Activated naive CD4-positive, alpha-beta T cell treated with anti-CD3 and anti-CD28 coated beads, Interleukin-2, amount 50 U/mL, for 16 hours (primary cell): ENCODE data around the gene B3GNT8.
"Not testable (repeated sequence)": the region's sequence is repeated elsewhere in the genome, so short reads cannot be mapped to it uniquely, and the experiment has no call there.

Experiments used
- DNase-seq: peaks from one replicate; pipeline ENCODE4 v3.0.0-alpha.2; 2020

Gene B3GNT8

DNA sequence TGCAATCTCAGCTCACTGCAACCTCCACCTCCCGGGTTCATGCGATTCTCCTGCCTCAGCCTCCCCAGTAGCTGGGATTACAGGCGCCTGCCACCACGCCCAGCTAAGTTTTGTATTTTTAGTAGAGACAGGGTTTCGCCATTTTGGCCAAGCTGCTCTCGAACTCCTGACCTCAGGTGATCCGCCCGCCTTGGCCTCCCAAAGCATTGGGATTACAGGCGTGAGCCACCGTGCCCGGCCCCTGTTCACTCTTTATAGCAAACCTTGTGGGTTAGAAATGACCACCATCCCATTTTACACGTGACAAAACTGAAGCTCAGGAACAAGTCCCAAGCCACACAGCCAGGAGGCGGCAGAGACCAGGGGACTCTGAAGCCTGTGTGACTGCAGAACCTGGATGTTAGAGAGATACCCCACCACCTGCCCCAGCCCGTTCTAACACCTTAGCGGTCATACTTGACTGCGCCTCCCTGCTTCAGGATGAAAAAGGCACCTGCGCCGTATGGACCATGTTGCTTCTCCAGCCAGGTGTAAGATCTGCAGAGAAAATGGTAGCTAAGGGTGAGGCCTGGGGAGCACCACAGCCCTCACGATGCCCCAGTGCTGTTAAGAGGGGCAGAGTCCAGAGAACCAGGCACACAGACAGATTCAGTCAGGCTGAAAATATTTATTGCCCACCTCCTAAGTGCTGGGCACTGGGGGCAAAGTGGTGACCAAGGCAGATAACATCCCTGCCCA is 8.9 kb upstream of the B3GNT8 start:
- DNase-seq: no peak

DNA sequence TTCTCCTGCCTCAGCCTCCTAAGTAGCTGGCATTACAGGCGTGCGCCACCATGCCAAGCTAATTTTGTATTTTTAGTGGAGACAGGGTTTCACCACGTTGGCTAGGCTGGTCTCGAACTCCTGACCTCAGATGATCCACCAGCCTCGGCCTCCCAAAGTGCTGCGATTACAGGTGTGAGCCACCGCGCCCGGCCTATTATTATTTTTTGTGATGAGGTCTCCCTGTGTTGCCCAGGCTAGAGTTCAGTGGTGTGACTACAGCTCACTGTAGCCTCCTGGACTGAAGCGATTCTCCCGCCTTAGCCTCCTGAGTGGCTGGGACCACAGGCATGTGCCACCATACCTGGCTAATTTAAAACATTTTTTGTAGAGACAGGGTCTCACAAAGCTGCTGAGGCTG is 8.2 kb upstream of the B3GNT8 start:
- DNase-seq: not testable (repeated sequence)

DNA sequence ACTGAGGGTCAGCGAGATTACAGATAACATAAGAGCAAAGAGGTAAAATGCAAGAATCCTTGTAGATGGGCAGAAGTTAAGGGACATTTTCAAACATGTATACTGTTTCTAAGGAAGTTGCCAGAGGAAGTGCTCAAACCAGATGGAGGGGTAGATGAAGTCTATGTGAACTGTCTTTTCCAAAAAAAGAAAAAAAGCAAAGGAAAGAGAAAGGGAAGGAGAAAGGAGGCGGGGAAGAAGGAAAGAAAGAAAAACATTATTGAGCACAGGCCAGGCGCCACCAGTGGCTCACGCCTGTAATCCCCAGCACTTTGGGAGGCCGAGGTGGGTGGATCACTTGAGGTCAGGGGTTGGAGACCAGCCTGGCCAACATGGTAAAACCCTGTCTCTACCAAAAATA is 7.3 kb upstream of the B3GNT8 start:
- no peak for DNase-seq

DNA sequence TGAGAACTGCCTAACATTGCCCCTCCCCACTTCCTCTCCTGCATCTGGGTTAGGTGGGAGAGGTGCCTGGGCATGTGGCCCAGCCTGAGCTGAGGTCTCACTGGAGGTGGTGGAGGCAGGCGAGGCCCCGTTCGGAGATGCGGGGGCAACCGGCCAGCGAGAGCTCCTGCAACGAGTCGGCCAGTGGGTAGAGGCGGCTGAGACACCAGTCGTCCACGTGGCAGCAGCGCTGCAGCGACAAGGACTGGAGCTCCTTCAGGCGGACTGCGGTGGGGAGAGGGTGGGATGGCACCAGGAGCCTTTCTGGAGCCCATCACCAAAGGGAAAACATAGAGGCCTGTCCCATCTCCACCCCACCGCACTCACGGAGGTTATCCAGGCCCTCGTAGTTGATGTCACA is 6.0 kb upstream of the B3GNT8 start:
- no peak for DNase-seq

DNA sequence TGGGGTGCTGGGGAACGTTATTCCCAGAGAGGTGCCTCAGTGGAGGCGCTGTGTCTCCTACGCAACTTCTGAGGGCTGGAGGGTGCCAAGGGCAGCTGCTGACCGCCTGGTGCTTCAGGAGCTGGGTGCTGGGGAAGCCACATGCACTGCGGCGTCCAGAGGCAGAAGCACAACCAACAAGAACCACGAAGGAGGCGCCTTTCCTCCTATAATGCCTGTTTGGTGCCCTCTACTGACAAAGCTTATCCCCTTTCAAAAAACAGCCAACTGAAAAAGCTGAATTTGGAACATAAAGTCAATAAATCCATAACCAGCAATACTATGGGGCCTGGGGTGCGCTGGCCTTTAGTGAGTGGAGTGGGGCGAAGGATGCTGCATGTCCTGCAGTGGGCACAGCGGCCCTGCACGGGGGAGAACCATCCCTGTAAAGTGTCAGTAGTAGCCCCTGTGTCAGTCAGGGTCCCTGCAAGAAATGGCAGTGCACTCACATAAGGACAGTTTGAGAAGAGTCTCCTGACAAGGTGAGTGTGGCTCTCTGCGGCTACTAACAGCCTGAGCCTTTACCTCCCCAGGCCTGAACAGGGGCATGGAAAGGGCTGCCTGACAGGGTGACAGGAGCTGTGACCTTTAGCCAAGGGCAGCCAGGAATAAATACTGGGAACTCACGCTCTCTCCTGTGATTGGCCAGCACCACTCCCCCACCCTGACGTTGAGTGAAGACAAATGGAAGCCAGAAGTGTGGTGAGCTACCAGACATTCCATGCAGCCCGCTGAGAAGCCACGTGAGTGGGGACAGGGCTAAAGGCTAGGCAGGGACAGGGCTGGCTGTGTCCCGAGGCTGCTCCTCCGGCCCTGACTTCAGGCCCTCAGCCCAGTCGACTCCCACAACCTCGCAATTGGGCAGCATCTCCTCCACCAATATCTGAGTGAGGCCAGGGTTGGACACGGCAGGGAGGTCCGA is 4.5 kb upstream of the B3GNT8 start:
- no peak for DNase-seq

DNA sequence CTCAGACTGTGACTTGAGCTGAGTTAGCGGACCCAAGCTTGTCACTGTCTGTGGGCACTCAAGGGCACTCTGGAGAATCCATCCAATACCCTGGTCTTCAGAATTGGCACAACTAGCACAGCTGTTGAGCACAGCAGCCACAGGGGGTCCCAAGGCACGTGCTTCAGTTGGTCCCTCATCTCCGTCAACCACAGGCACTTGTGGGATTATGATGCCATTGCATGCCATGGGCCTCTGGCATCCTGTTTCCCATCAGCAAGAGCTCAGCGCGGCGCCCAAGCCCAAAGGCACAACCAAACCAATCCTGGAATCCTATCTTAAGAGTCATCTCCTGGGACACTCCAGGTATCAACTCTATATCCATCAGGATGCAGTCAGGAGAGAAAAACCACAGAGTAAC is 3.7 kb upstream of the B3GNT8 start:
- no peak for DNase-seq

DNA sequence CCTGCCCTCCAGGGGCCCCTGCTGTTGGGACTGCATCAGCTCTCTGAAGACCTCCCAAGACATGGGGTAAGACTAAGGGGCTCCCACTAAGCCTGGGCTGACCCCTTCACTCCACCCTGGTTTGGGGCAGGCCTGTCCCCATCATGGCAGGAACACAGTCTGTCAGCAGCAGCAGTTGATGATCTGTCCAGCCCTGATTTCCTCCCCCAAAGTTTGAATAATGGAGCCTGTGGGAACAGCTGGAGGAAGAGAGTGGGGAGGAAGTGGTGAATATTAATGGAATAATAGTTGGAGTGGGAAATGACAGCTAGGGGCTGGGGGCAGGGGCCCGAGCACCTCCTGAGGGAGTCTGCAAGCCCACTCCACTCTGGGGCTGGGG is 1.3 kb upstream of the B3GNT8 start:
- no peak for DNase-seq

DNA sequence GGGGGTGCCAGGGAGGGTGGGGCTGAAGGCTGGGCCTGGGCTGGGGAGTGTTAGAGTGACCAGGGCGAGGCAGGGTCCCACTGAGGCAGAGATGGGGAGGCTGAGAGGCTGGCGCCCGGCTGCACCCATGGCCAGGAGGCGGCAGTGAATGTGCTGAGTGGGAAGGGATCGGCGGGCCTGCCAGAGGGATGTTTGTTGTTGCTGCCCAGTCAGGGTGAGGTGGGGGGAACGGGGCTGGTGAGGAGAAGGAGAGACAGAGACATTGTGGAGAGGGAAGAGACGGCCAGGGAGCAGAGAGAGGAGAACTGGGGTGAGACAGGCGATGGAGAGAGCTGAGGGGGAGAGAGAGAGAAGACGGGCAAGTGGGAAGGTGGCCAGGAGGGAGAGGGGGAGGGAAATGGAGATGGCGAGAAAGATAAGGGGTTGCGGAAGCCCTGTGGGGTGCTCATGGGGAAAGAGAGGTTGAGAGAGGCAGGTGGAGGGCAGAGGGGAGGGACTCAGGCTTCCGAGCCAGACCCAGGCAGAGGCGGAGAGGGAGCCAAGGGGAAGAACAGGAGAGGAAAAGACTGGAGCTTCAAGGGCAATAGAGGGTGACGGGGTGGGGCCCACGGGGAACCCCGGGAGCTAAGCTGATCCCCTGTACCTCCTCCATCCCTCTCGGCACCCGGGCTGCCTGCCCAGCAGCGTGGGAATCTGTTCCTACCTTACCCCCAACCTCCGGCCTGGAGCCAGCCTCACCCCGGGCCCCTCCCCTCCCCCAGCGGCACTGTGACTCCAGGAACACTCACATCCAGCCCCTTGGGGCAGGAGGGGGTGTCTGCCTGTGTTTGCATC is 690 bp upstream of the B3GNT8 start:
- no peak for DNase-seq

DNA sequence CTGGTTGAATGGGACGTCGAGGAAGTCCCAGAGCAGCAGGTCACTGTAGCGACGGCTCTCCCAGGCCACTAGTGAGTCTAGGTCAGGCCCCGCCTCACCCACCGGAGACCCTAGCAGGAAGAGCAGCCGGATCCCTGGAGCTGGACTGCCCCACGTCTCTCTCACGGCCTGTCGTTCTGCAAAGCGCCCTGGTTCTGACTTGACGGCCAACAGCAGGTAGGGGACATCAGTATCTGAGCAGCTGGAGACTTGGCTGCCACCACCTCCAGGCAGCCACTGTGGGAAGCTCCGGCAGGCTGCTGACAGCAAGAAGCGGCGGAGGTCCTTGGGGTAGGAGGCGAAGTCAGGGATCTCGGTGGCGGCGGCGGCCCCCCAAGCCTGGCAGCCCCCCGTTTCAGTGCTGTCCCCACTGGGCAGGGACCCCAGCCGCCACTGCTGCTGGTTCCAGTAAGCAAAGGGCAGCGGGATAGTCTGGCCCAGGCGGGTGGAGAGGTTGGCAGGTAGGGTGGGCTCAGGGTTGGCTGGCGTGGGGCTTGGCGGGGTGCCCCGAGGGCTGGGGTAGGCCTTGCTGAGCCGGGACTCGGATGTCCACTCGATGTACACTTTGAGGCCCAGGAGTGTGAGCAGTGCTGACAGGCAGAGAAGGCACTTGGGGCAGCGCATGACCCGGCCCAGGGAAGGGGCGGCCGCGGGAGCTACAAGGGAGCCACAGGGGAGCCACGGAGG is 895 bp downstream of the B3GNT8 start:
- no peak for DNase-seq

DNA sequence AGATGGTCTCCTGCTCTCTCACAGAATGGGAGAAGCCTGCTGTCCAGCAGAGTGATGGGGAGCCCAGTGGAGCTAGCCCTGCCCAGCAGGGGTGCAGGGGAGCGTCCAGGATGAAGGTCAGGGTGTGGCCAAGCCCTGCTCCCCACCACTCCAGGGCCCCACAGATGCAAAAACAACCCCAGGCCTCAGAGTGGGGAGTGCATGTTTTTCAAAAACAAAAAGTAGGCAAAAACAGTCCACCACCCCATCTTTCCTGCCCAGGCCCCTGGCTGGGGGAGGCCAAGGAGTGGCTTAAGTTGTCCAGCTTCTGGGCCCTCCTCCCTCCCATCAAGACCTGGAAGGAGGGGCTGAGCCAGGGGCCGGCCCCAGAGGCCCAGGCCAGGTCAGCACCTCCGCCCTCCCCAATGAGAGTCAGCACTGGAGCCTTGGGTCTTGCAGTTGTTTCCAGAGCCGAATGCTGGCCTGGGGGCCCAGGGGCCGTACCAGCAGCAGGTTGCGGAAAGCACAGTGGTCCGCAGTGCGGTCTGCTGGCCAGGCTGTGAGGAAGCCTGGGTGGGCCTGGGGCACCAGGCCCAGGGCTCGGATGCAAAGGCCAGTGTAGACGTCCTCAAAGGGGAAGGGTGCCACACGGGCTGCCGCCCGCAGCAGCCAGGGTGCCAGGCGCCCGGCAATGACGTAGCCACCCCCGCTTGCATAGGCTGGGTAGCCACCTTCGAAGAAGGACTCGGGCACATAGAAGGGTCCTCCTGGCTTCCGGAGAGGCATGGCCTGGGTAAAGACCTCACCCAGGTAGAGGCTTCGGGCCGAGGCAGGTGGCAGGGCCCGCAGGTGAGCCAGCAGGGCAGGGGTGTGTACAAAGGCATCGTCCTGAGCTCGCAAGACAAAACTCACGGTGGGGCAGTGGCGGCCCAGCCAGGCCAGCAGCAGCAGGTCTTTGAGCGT is 1.7 kb downstream of the B3GNT8 start:
- no peak for DNase-seq

DNA sequence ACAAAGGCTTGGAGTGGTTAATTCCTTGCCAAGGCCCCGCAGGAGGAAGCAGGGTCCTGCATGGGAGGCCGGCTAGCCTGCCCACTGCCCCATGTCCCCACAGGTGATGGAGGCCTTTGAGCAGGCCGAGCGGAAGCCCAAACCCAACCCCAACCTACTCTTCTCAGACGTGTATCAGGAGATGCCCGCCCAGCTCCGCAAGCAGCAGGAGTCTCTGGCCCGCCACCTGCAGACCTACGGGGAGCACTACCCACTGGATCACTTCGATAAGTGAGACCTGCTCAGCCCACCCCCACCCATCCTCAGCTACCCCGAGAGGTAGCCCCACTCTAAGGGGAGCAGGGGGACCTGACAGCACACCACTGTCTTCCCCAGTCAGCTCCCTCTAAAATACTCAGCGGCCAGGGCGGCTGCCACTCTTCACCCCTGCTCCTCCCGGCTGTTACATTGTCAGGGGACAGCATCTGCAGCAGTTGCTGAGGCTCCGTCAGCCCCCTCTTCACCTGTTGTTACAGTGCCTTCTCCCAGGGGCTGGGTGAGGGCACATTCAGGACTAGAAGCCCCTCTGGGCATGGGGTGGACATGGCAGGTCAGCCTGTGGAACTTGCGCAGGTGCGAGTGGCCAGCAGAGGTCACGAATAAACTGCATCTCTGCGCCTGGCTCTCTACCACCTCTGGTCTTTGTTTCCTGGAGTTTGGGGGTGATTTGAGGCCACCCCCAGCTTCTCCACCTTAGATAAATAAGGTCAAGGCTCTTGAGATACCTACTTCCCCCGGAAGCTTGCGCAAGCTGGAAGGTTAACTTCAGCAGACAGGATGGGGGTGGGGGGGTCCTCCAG is 2.6 kb downstream of the B3GNT8 start:
- DNase-seq: no peak

DNA sequence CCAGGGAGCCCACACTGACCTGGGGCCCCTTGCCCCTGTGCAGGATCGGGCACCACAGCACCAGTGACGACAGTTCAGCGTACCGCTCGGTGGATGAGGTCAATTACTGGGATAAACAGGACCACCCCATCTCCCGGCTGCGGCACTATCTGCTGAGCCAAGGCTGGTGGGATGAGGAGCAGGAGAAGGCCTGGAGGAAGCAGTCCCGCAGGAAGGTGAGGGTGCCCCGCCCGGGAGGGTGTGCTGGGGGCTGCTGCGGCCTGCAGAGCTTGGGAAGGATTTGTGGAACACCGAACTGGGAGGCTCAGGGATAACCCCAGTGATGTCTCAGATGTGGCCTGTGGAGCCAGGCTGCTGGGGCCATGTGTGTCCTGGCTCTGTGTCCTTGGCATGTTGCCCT is 4.2 kb downstream of the B3GNT8 start:
- no peak for DNase-seq

DNA sequence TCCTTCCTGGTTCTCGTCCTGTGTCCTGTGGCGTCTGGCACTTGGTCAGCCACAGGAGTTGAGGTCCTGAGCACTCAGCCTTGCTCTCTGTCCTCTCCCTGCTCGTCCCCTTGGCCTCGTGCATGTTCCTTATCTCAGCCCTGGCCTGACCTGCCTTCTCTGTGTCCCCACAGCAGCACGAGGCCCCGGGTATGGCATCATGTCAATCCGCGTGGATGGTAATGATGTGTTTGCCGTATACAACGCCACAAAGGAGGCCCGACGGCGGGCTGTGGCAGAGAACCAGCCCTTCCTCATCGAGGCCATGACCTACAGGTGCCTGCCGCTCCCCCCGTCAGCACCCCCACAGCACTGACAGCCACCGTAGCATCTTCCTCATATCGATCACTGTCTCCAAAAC is 4.7 kb downstream of the B3GNT8 start:
- no peak for DNase-seq

DNA sequence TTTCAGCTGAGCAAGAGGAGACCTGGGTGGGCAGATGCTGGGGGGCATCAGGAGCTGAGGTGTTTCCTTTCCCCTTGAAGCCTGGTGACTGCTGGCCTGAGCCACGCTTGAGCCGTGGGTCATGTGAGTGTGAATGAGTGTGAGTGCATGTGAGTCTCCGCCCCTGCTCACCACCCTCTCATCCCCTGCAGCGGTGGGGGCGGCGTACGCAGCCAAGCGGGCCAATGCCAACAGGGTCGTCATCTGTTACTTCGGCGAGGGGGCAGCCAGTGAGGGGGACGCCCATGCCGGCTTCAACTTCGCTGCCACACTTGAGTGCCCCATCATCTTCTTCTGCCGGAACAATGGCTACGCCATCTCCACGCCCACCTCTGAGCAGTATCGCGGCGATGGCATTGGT is 5.2 kb downstream of the B3GNT8 start:
- no peak for DNase-seq

DNA sequence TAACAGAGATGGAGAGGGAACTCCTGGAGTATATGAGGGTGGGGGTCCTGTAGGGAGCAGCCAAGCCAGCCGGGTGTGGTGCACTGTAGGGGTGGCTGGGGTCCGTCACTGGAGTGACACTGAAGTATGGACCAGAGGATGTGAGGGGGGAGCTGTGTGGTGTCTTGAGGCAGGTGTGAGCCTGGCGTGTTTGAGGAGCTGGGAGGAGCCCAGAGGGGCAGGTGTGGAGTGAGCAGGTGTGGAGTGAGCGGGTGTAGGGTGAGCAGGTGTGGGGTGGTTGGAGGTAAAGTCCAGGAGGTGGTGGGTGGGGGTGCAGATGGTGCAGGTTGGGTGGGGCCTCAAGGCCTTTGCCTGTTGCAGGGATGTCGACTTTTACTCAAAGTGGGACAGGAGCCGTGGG is 5.9 kb downstream of the B3GNT8 start:
- DNase-seq: no peak

DNA sequence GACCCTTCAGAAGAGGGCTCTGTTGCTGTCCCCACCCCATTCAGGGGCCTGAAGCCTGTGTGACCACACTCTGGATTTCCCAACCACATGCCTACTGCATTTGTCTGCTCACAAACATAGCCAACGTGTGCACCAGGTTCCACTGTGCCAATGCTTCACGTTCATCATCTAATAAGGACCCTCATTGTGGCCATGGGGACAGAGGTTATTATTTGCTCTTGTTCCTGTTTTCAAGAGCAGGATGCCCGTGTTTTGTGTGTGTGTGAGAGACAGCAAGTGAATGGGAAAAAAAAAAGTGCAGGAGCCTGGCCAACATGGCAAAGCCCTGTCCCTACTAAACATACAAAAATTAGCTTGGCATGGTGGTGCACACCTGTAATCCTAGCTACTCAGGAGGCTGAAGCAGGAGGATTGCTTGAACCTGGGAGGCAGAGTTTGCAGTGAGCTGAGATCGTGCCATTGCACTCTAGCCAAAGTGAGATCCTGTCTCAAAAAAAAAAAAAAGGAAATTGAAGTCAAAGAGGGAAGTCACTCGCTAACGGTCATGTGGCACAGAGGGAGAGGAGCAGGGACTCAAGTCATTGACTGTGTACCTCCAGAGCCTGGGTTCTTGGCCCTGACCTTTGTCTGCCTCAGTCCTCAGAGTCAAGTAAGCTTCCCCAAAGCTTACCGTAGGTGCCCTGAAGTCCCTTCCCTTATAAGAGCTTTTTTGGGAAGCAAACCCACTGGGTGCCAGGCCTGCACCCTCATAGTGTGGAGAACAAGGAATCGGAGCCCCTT is 6.9 kb downstream of the B3GNT8 start:
- DNase-seq: no peak

DNA sequence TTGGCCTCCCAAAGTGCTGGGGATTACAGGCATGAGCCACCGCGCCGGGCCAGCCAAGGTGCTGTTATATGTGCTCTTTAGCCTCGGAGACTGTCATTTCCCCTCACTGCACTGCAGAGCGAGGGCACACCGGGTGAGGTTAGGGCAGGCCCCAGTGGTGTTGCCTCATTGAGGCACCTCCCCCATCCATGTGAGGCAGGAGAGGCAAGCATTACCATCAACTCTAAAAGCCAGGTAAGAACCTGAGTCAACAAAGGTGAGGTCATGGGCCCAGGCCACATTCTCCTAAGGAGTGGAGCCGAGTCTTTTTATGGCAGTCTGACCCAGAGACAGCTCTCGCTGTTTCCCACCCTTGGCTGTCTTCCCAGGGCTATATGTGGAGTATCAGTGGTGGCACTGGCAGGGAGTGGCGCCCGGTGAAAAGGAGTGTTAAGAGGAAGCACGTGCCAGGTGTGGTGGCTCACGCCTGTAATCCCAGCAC is 10.9 kb downstream of the B3GNT8 start:
- DNase-seq: no peak

DNA sequence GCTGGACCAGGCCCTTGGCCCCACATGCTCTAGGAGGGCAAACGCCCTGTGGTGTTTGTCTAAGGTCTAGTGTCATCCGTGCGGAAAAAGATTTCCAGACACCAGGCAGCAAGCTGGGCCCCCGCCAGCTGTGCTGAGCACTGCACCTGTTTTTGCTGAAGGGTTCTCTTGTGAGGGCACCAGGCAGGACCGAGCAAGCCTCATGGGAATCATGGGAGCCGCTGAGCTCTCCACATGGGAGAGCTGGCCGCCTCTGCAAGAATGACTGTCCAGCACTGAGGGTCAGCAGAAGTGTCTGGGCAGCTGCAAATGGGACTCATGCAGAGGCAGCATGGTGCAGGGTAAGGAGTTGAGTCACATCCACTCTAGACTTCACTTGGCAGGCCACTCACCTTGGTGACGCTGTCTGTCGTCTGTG is 12.0 kb downstream of the B3GNT8 start:
- DNase-seq: no peak

DNA sequence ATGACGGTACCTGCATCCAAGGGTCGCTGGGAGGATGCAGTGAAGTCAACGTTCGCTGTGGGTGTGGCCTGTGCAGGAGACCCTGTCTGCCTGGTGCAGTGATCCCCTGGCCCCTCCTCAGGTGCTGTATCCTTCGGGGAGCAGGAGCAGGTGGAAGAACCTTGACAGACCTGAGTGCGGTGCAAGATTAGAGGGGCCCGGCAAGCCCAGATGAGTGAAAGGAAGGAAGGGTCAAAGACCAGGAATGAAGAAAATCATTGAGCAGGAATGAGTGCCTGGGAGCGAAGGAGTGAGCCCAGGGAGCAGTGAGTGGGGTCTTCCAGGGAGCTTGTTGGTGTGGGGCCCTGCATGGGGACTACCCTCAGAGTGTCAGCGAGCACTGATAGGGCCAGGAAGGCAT is 12.7 kb downstream of the B3GNT8 start:
- no peak for DNase-seq

DNA sequence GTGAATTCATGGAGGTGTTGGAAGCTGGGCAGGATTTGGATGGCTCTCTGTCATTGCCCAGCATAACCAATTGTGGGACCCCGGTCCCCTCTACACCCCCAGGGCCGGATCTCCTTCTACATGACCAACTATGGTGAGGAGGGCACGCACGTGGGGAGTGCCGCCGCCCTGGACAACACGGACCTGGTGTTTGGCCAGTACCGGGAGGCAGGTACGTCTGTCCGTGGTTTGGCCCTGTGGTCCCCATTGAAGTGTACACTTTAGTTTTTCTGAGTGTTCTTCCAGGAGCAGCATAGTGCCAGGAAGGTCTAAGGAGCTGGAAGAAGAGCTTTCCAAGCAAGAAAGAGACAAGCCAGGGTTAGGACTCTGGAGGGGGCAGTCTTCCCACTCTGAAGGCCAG is 13.2 kb downstream of the B3GNT8 start:
- DNase-seq: no peak
